CD4-positive, alpha-beta T cell treated with Interleukin-15 for 4 hours (primary cell): Measurements from ENCODE around the gene CNTD1.
A peak's percentile ranks its signal among the peaks of the same experiment; 100 is the strongest.

Source experiments
- DNase-seq: peaks from one replicate; pipeline ENCODE4 v3.0.0-alpha.2; 2020; ENCODE audit warnings: low spot score

Gene CNTD1

GRCh38 chr17:42806249-42806648 is 7.6 kb downstream of the CNTD1 start:
- DNase-seq: no peak

GRCh38 chr17:42809250-42809649 is 10.6 kb downstream of the CNTD1 start:
- DNase-seq: no peak

GRCh38 chr17:42814633-42815399 is 16.2 kb downstream of the CNTD1 start:
- no peak for DNase-seq

GRCh38 chr17:42817866-42818265 is 19.2 kb downstream of the CNTD1 start:
- DNase-seq: no peak

GRCh38 chr17:42818379-42818778 is 19.7 kb downstream of the CNTD1 start:
- DNase-seq: no peak

- DNase-seq: peak; percentile 55
These were observed 21.4 kb downstream of the CNTD1 start for GRCh38 chr17:42819939-42820535.

GRCh38 chr17:42821176-42821575 is 22.5 kb downstream of the CNTD1 start:
- DNase-seq: no peak

- no peak for DNase-seq
These were observed 28.8 kb downstream of the CNTD1 start for GRCh38 chr17:42827472-42827871.

GRCh38 chr17:42830971-42831370 is 32.3 kb downstream of the CNTD1 start:
- no peak for DNase-seq

- peak; percentile 12 for DNase-seq
These were observed 33.7 kb downstream of the CNTD1 start for GRCh38 chr17:42832213-42832933.

GRCh38 chr17:42832934-42833766 is 34.5 kb downstream of the CNTD1 start, which contains the start of gene PSME3:
PSME3 (plus strand) TSS chr17:42833397; CDS start chr17:42833632, 235 bp downstream.
- DNase-seq: peak; percentile 88

GRCh38 chr17:42833767-42834422 is 35.2 kb downstream of the CNTD1 start:
- no peak for DNase-seq

- DNase-seq: no peak
These were observed 37.1 kb downstream of the CNTD1 start for GRCh38 chr17:42835732-42836131.

- DNase-seq: no peak
These were observed 43.5 kb downstream of the CNTD1 start for GRCh38 chr17:42841975-42842685.

- DNase-seq: peak; percentile 24
These were observed 44.8 kb downstream of the CNTD1 start for GRCh38 chr17:42843358-42843934.

- no peak for DNase-seq
These were observed 45.6 kb downstream of the CNTD1 start, which contains the start of gene AOC2 for GRCh38 chr17:42844271-42844670. AOC2 (plus strand) TSS chr17:42844580; CDS start chr17:42844627, 47 bp downstream.

GRCh38 chr17:42844761-42845555 is 46.3 kb downstream of the CNTD1 start:
- no peak for DNase-seq

- no peak for DNase-seq
These were observed 46.9 kb downstream of the CNTD1 start for GRCh38 chr17:42845556-42845917.

- peak; percentile 10 for DNase-seq
These were observed 47.4 kb downstream of the CNTD1 start for GRCh38 chr17:42845918-42846593.
